Astrocyte (in vitro differentiated cells and primary cell): ENCODE data around the gene ATP6V1G2. TPM values are rescaled to one million over a fixed set of nuclear protein-coding genes. Genes with fewer than 3 reads are reported as not detected.

Experiments used
- DNase-seq: peaks from one replicate; pipeline ENCODE4 v3.0.0-alpha.2; 2010; ENCODE audit warnings: low read depth
- FAIRE-seq: peaks from 2 replicates; lab custom pipeline; 2011; peaks lifted over from hg19 to GRCh38; lab: Jason Lieb, UNC
- H2AFZ ChIP-seq: 2 replicates; pipeline ENCODE4 v1.6.0; 2012; ENCODE audit warnings: low read depth, low read length, inconsistent platforms
- H3K27ac ChIP-seq: 2 replicates; pipeline ENCODE4 v1.5.1; 2011; ENCODE audit warnings: low read depth, low read length, inconsistent platforms
- H3K27me3 ChIP-seq: 2 replicates; pipeline ENCODE4 v1.6.0; 2011; ENCODE audit warnings: low read length, inconsistent platforms; ENCODE audit not compliant: insufficient read depth
- H3K36me3 ChIP-seq: 2 replicates; pipeline ENCODE4 v1.5.1; 2011; ENCODE audit warnings: low read length, inconsistent platforms; ENCODE audit not compliant: insufficient read depth
- H3K4me1 ChIP-seq: 2 replicates; pipeline ENCODE4 v1.5.1; 2011; ENCODE audit warnings: low read length, inconsistent platforms; ENCODE audit not compliant: insufficient read depth
- H3K4me2 ChIP-seq: 2 replicates; pipeline ENCODE4 v1.6.0; 2012; ENCODE audit warnings: low read length, inconsistent platforms
- H3K4me3 ChIP-seq: 2 replicates; pipeline ENCODE4 v1.5.1; 2011; ENCODE audit warnings: low read depth, mild to moderate bottlenecking, low read length, inconsistent platforms; ENCODE audit not compliant: insufficient read depth
- H3K79me2 ChIP-seq: 2 replicates; pipeline ENCODE4 v1.6.0; 2012; ENCODE audit warnings: mild to moderate bottlenecking, low read length, inconsistent platforms; ENCODE audit not compliant: insufficient read depth
- H3K9ac ChIP-seq: 2 replicates; pipeline ENCODE4 v1.6.0; 2012; ENCODE audit warnings: mild to moderate bottlenecking, low read length, inconsistent platforms
- H3K9me3 ChIP-seq: 2 replicates; pipeline ENCODE4 v1.5.1; 2012; ENCODE audit warnings: low read depth, mild to moderate bottlenecking, low read length, inconsistent platforms; ENCODE audit not compliant: insufficient read depth
- H4K20me1 ChIP-seq: 2 replicates; pipeline ENCODE4 v1.6.0; 2012; ENCODE audit warnings: low read length, inconsistent platforms; ENCODE audit not compliant: insufficient read depth
- H3K27ac Mint-ChIP-seq: one replicate; pipeline ENCODE4 v1.8.0; 2021; ENCODE audit warnings: mild to moderate bottlenecking, mixed read lengths; ENCODE audit not compliant: unreplicated experiment
- H3K27me3 Mint-ChIP-seq: one replicate; pipeline ENCODE4 v1.8.0; 2021; ENCODE audit warnings: low read depth, mixed read lengths; ENCODE audit not compliant: unreplicated experiment
- H3K36me3 Mint-ChIP-seq: one replicate; pipeline ENCODE4 v1.8.0; 2021; ENCODE audit warnings: low read depth, mixed read lengths; ENCODE audit not compliant: unreplicated experiment
- H3K4me1 Mint-ChIP-seq: one replicate; pipeline ENCODE4 v1.8.0; 2021; ENCODE audit warnings: low read depth, mixed read lengths; ENCODE audit not compliant: unreplicated experiment
- H3K4me3 Mint-ChIP-seq: one replicate; pipeline ENCODE4 v1.8.0; 2021; ENCODE audit warnings: mild to moderate bottlenecking, moderate library complexity, mixed read lengths; ENCODE audit not compliant: unreplicated experiment
- H3K9me3 Mint-ChIP-seq: one replicate; pipeline ENCODE4 v1.8.0; 2021; ENCODE audit warnings: mild to moderate bottlenecking, mixed read lengths; ENCODE audit not compliant: unreplicated experiment
- EZH2 ChIP-seq: IDR thresholded peaks from 2 replicates; pipeline ENCODE4 v1.6.1; 2012; ENCODE audit warnings: mild to moderate bottlenecking, low read length, inconsistent platforms; ENCODE audit not compliant: insufficient read depth
- total RNA-seq: library from RNA; stranded (reverse); gene quantifications from 2 replicates; pipeline ENCODE4 v1.2.1, GENCODE V29; 2021
- TF ChIP-seq, protein P1 (sequence below): IDR thresholded peaks from 2 replicates; pipeline ENCODE4 v1.5.1; 2011; ENCODE audit warnings: low read depth, mild to moderate bottlenecking, inconsistent platforms, low read length, moderate library complexity; ENCODE audit not compliant: insufficient read depth

ATP6V1G2 gene
- total RNA-seq, 1 donor from 2014 or later, result 2.6 TPM

DNA sequence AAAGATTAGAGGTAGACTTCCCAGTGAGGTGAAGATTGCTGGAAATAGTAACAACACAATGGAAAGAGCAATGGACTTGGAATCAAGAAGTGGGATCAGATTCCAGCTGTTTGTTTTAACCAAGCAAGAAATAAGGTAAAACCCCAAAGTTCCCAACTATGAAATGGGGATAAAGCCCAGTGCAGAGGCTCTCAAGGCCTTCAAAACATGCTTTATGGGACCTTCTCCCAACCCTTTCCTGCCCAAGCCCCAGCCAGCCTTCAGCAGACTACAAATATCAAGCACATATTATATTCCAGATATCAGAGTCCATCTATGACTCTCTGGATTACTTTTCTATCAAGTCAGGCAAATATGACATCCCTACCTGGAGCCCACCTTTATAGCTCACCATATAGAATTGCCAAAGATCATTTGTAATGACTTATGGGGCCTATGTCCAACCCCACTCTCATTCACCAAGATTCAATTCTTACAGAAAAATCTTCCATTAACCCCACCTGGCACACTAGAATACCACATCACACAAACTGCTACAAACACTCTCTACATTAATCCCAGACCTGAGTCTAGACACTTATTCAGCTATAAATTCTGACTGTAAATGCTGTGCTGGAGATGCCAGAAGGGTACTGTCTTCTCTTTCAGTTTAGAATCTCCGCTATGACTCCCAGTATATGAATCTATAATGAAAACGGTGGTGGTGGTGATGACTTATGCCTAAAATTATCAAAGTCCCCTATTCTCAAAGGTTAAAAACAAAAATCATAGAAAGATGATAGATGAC lies 10.7 kb downstream of the ATP6V1G2 start:
- H3K9me3 ChIP-seq, result no peaks in the 10 kb centered on the region
- peaks cover 23% of the 10 kb centered on the region for H3K4me1 ChIP-seq
- Mint-ChIP-seq H3K4me3 (no peak overlapping the region), H3K4me1 (peaks cover 28% of the 10 kb centered on the region), H3K9me3 (no peaks in the 10 kb centered on the region), H3K36me3 (peaks cover 33% of the 10 kb centered on the region), H3K27ac (no peak overlapping the region), H3K27me3 (no peaks in the 10 kb centered on the region)
- peaks cover 80% of the 10 kb centered on the region for H3K36me3 ChIP-seq
- peaks cover 99% of the 10 kb centered on the region for H4K20me1 ChIP-seq
- H3K79me2 ChIP-seq, result peaks cover 77% of the 10 kb centered on the region
- H3K27me3 ChIP-seq, result no peaks in the 10 kb centered on the region
- no peak overlapping the region for H3K9ac ChIP-seq
- H3K4me2 ChIP-seq, result no peak overlapping the region
- TF ChIP-seq EZH2, result no peak
- TF ChIP-seq, protein P1, sequence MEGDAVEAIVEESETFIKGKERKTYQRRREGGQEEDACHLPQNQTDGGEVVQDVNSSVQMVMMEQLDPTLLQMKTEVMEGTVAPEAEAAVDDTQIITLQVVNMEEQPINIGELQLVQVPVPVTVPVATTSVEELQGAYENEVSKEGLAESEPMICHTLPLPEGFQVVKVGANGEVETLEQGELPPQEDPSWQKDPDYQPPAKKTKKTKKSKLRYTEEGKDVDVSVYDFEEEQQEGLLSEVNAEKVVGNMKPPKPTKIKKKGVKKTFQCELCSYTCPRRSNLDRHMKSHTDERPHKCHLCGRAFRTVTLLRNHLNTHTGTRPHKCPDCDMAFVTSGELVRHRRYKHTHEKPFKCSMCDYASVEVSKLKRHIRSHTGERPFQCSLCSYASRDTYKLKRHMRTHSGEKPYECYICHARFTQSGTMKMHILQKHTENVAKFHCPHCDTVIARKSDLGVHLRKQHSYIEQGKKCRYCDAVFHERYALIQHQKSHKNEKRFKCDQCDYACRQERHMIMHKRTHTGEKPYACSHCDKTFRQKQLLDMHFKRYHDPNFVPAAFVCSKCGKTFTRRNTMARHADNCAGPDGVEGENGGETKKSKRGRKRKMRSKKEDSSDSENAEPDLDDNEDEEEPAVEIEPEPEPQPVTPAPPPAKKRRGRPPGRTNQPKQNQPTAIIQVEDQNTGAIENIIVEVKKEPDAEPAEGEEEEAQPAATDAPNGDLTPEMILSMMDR, result no peak
- DNase-seq (no peak), FAIRE-seq (no peak)
- no peak overlapping the region for H3K27ac ChIP-seq
- no peak overlapping the region for H3K4me3 ChIP-seq
- no peak overlapping the region for H2AFZ ChIP-seq

DNA sequence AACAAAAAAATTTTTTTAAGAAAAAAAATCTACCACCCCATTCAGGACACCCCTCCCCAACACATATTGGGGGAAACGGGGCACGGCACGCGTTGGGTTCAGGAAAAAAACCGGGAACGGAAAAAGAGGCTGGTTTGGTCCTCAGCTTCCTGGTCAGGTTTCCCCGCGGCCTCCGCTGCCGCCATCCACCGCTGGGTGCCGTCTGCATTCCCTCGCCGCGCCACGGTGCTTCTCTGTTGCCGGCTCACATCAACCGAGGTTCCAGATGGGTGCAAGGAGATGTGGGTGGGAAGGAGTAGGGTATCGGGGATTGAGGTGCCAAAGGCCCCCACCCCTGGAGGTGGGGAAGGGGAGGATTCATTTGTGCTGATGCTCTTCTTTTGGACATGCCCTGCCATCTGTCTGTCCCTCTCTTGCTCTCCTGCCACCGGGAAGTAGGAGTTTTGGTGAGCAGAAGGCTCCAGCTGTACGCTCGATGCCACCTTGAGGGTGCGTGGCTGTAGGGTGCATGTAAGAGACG lies 11.8 kb downstream of the ATP6V1G2 start:
- Histone ChIP-seq H3K4me3 (no peak overlapping the region), H3K27ac (no peak overlapping the region), H3K79me2 (peaks cover 65% of the 10 kb centered on the region), H2AFZ (no peak overlapping the region), H3K9ac (no peak overlapping the region), H3K9me3 (no peaks in the 10 kb centered on the region), H4K20me1 (peaks cover 99% of the 10 kb centered on the region), H3K36me3 (peaks cover 84% of the 10 kb centered on the region), H3K4me1 (peaks cover 14% of the 10 kb centered on the region), H3K27me3 (no peaks in the 10 kb centered on the region), H3K4me2 (no peak overlapping the region)
- no peaks in the 10 kb centered on the region for H3K27me3 Mint-ChIP-seq
- TF ChIP-seq, protein P1, result no peak
- TF ChIP-seq EZH2, result no peak
- DNase-seq (no peak), FAIRE-seq (no peak)
- no peak overlapping the region for H3K27ac Mint-ChIP-seq
- H3K4me1 Mint-ChIP-seq, result peaks cover 20% of the 10 kb centered on the region
- H3K9me3 Mint-ChIP-seq, result no peaks in the 10 kb centered on the region
- H3K4me3 Mint-ChIP-seq, result no peak overlapping the region
- H3K36me3 Mint-ChIP-seq, result peaks cover 26% of the 10 kb centered on the region

DNA sequence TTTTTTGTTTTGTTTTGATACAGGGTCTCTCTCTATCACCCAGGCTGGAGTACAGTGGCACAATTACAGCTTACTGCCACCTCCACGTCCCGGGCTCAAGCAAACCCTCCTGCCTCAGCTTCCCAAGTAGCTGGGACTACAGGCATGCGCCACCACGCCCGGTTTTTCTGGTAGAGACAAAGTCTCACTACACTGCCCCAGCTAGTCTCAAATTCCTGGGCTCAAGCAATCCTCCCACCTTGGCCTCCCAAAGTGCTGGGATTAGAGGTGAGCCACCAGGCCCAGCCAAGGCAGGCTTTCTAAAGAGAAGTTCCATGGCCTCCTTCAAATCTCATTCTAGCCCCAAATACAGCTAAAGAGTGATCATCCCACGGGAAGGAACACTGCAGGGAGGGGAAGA lies 12.4 kb downstream of the ATP6V1G2 start:
- peaks cover 14% of the 10 kb centered on the region for H3K4me1 Mint-ChIP-seq
- FAIRE-seq, result no peak
- no peaks in the 10 kb centered on the region for H3K9me3 Mint-ChIP-seq
- no peak overlapping the region for H3K9ac ChIP-seq
- peaks cover 78% of the 10 kb centered on the region for H3K36me3 ChIP-seq
- no peak overlapping the region for H3K4me2 ChIP-seq
- H3K9me3 ChIP-seq, result no peaks in the 10 kb centered on the region
- H4K20me1 ChIP-seq, result peaks cover 99% of the 10 kb centered on the region
- H3K4me1 ChIP-seq, result peaks cover 8% of the 10 kb centered on the region
- TF ChIP-seq EZH2, result no peak
- TF ChIP-seq, protein P1, result no peak
- no peak overlapping the region for H3K27ac ChIP-seq
- H3K79me2 ChIP-seq, result peaks cover 60% of the 10 kb centered on the region
- H3K4me3 Mint-ChIP-seq, result no peak overlapping the region
- no peak overlapping the region for H2AFZ ChIP-seq
- no peak overlapping the region for H3K27ac Mint-ChIP-seq
- H3K4me3 ChIP-seq, result no peak overlapping the region
- H3K27me3 Mint-ChIP-seq, result no peaks in the 10 kb centered on the region
- peaks cover 21% of the 10 kb centered on the region for H3K36me3 Mint-ChIP-seq
- no peaks in the 10 kb centered on the region for H3K27me3 ChIP-seq
- DNase-seq, result no peak
